Lung (tissue), 12 donors: ENCODE results near the gene SCO1. TPM values are rescaled to one million over a fixed set of nuclear protein-coding genes. Genes with fewer than 3 reads are reported as not detected.

Experiments
- ATAC-seq: fragments of 200-7000 bp; cut with Tn5 transposase; one replicate; pipeline ENCODE4 v1.9.1; 2020; ENCODE audit warnings: moderate number of reproducible peaks; ENCODE audit not compliant: insufficient read depth, low FRiP score
- DNase-seq, 3 donors: peaks; one replicate each; pipeline ENCODE4 v3.0.0-alpha.2; 2013 to 2017
- H3K27ac ChIP-seq, 2 donors: one replicate each; pipeline ENCODE4 v1.5.1; 2013; ENCODE audit warnings: mild to moderate bottlenecking in 2 of 2, moderate library complexity in 2 of 2, control low read depth in 1 of 2, inconsistent platforms in 1 of 2, low read depth in 1 of 2, low read length in 1 of 2
- H3K27me3 ChIP-seq, 3 donors: one replicate each; pipeline ENCODE4 v1.5.1; 2013; ENCODE audit warnings: low read length in 2 of 3; ENCODE audit not compliant: control insufficient read depth in 3 of 3, insufficient read depth in 3 of 3
- H3K36me3 ChIP-seq, 4 donors: one replicate each; pipeline ENCODE4 v1.5.1; 2013; ENCODE audit warnings: low read length in 4 of 4, mild to moderate bottlenecking in 1 of 4, moderate library complexity in 1 of 4; ENCODE audit not compliant: control insufficient read depth in 4 of 4, insufficient read depth in 4 of 4
- H3K4me1 ChIP-seq, 5 donors: one replicate each; pipeline ENCODE4 v1.5.1; 2013; ENCODE audit warnings: low read length in 5 of 5, mild to moderate bottlenecking in 2 of 5, moderate library complexity in 1 of 5; ENCODE audit not compliant: control insufficient read depth in 5 of 5, insufficient read depth in 5 of 5
- H3K4me3 ChIP-seq: one replicate; pipeline ENCODE4 v1.5.1; 2013; ENCODE audit warnings: mild to moderate bottlenecking, control low read depth, moderate library complexity
- H3K9ac ChIP-seq, 2 donors: one replicate each; pipeline ENCODE4 v1.5.1; 2013; ENCODE audit warnings: low read length in 2 of 2, control low read depth in 1 of 2; ENCODE audit not compliant: insufficient read depth in 1 of 2
- H3K9me3 ChIP-seq, 4 donors: one replicate each; pipeline ENCODE4 v1.5.1; 2013; ENCODE audit warnings: low read length in 3 of 4, mild to moderate bottlenecking in 1 of 4, moderate library complexity in 1 of 4; ENCODE audit not compliant: control insufficient read depth in 4 of 4, insufficient read depth in 3 of 4
- WGBS, 2 donors: extraction: QIAGEN DNeasy Blood & Tissue Kit; methylation state at CpG; one replicate each; pipeline ENCODE4 v1.1.7; 2013; 5-methylcytosine and 5-hydroxymethylcytosine counted together
- polyA plus RNA-seq, 2 donors: library from polyadenylated mRNA; stranded (reverse); fragments of 200-250 nt; gene quantifications; one replicate each; pipeline ENCODE4 v1.2.1, GENCODE V29; 2013
- total RNA-seq, 2 donors: library from RNA; depleted of rRNA in 1 of 2; stranded (reverse); fragments of >200 nt in 1 of 2; gene quantifications; one replicate each; pipeline ENCODE4 v1.2.1, GENCODE V29; 2014 to 2021
- TF ChIP-seq, protein P1 (sequence below): IDR thresholded peaks from 2 replicates; pipeline ENCODE4 v1.5.1; 2012; ENCODE audit warnings: mild to moderate bottlenecking; ENCODE audit errors: control extremely low read depth, extremely low read depth
- donor health status: control.
- donor health status: control.
- donor health status: Bipolar disorder and iron deficiency.
- donor health status: healthy.
- donor health status: DM: yes; HTN: yes; CAD: no.

Gene SCO1
- total and polyA plus RNA-seq, 4 donors = 5.9 to 30.5 (median 25.5) TPM

- no peak overlapping the region for H3K9ac ChIP-seq
- no peaks in the 10 kb centered on the region for H3K4me1 ChIP-seq
- H3K27ac ChIP-seq = no peak overlapping the region
- TF ChIP-seq, protein P1, sequence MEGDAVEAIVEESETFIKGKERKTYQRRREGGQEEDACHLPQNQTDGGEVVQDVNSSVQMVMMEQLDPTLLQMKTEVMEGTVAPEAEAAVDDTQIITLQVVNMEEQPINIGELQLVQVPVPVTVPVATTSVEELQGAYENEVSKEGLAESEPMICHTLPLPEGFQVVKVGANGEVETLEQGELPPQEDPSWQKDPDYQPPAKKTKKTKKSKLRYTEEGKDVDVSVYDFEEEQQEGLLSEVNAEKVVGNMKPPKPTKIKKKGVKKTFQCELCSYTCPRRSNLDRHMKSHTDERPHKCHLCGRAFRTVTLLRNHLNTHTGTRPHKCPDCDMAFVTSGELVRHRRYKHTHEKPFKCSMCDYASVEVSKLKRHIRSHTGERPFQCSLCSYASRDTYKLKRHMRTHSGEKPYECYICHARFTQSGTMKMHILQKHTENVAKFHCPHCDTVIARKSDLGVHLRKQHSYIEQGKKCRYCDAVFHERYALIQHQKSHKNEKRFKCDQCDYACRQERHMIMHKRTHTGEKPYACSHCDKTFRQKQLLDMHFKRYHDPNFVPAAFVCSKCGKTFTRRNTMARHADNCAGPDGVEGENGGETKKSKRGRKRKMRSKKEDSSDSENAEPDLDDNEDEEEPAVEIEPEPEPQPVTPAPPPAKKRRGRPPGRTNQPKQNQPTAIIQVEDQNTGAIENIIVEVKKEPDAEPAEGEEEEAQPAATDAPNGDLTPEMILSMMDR = no peak
- DNase-seq = peak in 2 of 3 donors; percentile 10 to 16
- ATAC-seq = no peak
- WGBS, 2 donors = 62 to 71% methylated on average over 5 of the region's 5 CpGs
- H3K27me3 ChIP-seq = no peaks in the 10 kb centered on the region
- H3K4me3 ChIP-seq = no peak overlapping the region
- H3K9me3 ChIP-seq = no peaks in the 10 kb centered on the region
- H3K36me3 ChIP-seq = peaks cover 0 to 1% (median 0%) of the 10 kb centered on the region in 4 donors
These were observed 30.4 kb downstream of the SCO1 start for GRCh38 chr17:10666906-10667305.

- DNase-seq = no peak
- no peaks in the 10 kb centered on the region for H3K4me1 ChIP-seq
- H3K36me3 ChIP-seq = peaks cover 0 to 1% (median under 1%) of the 10 kb centered on the region in 4 donors
- no peak overlapping the region for H3K9ac ChIP-seq
- H3K4me3 ChIP-seq = no peak overlapping the region
- H3K27me3 ChIP-seq = no peaks in the 10 kb centered on the region
- H3K9me3 ChIP-seq = no peaks in the 10 kb centered on the region
- TF ChIP-seq, protein P1 = no peak
- WGBS, 2 donors = 95 to 97% methylated on average over 9 of the region's 9 CpGs
- no peak overlapping the region for H3K27ac ChIP-seq
- no peak for ATAC-seq
These were observed 32.8 kb downstream of the SCO1 start for GRCh38 chr17:10664571-10664970.

- Histone ChIP-seq H3K9me3 (no peaks in the 10 kb centered on the region), H3K27ac (no peak overlapping the region), H3K27me3 (no peaks in the 10 kb centered on the region), H3K9ac (no peak overlapping the region), H3K4me3 (no peak overlapping the region), H3K36me3 (peaks cover 0 to 3% (median under 1%) of the 10 kb centered on the region in 4 donors), H3K4me1 (no peaks in the 10 kb centered on the region)
- DNase-seq (no peak), ATAC-seq (no peak)
- WGBS, 2 donors = 84 to 86% methylated on average over 6 of the region's 6 CpGs
- TF ChIP-seq, protein P1 = no peak
These were observed 34.1 kb downstream of the SCO1 start for GRCh38 chr17:10663231-10663630.

DNA sequence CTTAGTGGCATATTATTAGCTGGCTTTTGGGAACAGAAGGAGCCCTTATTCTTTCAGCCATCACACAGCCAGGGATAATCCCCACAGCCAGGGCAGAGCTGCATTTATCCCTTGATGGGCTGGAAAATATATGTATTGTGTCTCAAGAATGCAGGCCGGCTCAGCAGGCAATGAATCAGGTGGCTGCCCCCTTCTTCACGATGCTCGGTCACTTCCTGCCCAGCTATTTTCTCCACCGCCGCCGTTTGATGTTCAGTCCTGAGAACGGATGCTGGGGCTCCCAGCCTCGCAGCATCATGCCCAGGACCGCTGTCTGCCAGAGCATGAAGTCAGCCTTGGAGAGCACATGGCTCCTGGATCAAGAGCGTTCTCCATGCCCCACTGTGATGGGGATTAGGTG lies 35.9 kb downstream of the SCO1 start:
- Histone ChIP-seq H3K9ac (no peak overlapping the region), H3K27me3 (no peaks in the 10 kb centered on the region), H3K9me3 (no peaks in the 10 kb centered on the region), H3K27ac (no peak overlapping the region), H3K36me3 (peaks cover 0 to 3% (median under 1%) of the 10 kb centered on the region in 4 donors), H3K4me1 (no peaks in the 10 kb centered on the region), H3K4me3 (no peak overlapping the region)
- ATAC-seq (no peak), DNase-seq (no peak)
- WGBS, 2 donors = 85 to 91% methylated on average over 10 of the region's 10 CpGs
- TF ChIP-seq, protein P1 = no peak
